Mesenteric fat pad (tissue), 1 donor: ENCODE results near the gene ALPK1. TPM values are rescaled to one million over a fixed set of nuclear protein-coding genes. Genes with fewer than 3 reads are reported as not detected.
"Not testable (repeated sequence)": the region's sequence is repeated elsewhere in the genome, so short reads cannot be mapped to it uniquely, and the experiment has no call there.

Experiments used
- DNase-seq: peaks from one replicate; pipeline ENCODE4 v3.0.0-alpha.2; 2020; ENCODE audit warnings: low spot score
- total RNA-seq: library from RNA; stranded (reverse); fragmentation: NEBNext Ultra II Directional; extraction: Animal tissue kit (Norgen Biotek cat#: 25700); gene quantifications from one replicate; pipeline ENCODE4 v1.2.1, GENCODE V29; 2021
- donor health status: DM: yes; HTN: yes; CAD: no.

ALPK1 gene
- total RNA-seq, 1 donor from 2014 or later: 29.0 TPM

GRCh38 chr4:112377594-112378242 lies 80.5 kb downstream of the ALPK1 start:
- no peak for DNase-seq

GRCh38 chr4:112378243-112378620 lies 81.1 kb downstream of the ALPK1 start:
- no peak for DNase-seq

- no peak for DNase-seq
Observed at GRCh38 chr4:112378858-112379257, 81.7 kb downstream of the ALPK1 start.

DNA sequence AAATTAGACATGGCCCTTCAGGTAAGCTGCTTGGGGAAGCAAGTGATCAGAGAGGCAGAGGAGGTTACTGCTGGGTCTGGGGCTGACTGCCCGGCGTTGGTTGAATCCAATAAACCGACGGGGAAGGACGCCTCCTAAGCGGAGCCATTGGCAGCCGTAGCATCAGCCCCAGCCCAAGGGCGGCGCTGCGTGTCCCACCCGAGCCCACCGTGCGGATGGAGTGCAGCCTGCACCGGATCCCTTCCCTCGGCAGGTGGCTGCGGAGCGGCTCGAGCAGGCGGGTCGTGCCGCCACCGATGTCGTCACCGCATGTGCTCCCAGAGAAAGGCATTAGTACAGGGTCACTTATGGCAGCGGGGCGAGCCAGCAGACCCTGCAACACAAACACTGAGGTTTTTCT lies 82.1 kb downstream of the ALPK1 start:
- no peak for DNase-seq

- no peak for DNase-seq
Observed at GRCh38 chr4:112381996-112382692, 85.0 kb downstream of the ALPK1 start.

DNA sequence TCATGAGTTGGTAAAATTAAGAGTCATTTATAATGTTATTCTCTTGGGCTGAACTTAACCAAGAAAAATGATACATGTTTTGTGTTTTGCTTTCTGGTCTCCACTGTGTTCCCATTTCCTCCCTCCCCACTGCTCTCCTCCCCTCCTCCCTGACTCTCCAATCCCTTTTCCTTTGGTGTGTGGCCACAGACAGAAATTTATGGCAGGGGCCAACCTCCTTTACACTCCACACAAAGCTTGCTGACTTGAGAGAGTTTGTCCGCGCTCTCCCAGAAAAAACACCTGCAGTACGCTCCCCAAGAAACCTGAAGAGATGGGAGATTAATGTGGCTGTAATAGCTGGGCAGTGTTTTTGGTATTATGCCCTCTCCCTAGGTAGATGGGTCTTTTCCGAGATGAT lies 88.9 kb downstream of the ALPK1 start:
- no peak for DNase-seq

GRCh38 chr4:112402098-112402497 lies 104.9 kb downstream of the ALPK1 start:
- no peak for DNase-seq

- DNase-seq: no peak
Observed at GRCh38 chr4:112403101-112403945, 106.2 kb downstream of the ALPK1 start.

DNA sequence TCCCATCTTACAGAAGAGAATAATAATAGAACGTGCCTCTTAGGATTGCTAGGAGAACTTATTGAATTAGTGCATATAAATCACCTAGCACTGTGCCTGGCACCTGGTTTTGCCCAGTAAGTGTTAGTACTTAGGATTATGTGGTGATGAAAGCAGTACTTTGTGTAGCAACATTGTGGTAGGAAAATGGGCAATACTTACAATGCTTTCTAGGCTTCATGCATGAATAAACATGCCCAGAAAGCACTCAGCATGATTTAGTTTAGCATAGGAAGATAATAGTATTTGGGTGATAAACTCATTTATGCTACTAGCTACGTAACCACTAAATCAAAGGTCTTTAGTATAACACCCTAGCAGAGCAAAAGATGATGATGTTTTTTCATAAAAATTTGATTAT lies 113.2 kb downstream of the ALPK1 start:
- no peak for DNase-seq

GRCh38 chr4:112410804-112411203 lies 113.6 kb downstream of the ALPK1 start:
- no peak for DNase-seq

- no peak for DNase-seq
Observed at GRCh38 chr4:112411781-112412550, 114.8 kb downstream of the ALPK1 start.

DNA sequence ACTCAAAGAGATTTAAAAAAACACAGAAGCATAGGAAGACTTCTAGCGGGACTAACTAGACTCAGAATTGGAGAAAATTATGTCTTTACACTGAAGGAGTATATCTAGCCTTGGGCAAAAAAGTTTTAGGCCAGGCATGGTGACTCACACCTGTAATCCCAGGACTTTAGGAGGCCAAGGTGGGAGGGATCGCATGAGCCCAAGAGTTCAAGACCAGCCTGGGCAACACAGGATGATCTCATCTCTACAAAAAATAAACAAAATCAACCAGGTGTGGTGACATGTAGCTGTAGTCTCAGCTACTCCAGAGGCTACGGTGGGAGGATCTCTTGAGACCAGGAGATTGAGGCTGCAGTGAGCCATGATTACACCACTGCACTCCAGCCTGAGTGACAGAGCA lies 119.3 kb downstream of the ALPK1 start:
- DNase-seq: no peak

GRCh38 chr4:112418092-112418491 lies 120.9 kb downstream of the ALPK1 start:
- DNase-seq: no peak

DNA sequence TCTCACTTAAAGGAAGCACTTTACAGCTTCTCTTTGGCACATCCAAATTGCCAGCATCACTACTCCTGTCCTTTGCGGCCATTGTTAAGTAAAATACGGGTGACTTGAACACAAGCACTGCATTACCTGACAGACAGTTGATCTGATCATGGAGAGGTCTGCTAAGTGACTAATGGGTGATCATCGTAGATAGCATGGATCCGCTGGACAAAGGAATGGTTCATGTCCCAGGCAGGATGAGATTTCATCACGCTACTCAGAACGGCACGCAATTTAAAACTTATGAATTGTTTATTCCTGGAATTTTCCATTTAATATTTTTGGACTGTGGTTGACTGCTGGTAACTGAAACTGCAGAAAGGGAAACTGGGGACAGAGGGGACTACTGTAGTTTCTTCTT lies 124.7 kb downstream of the ALPK1 start:
- no peak for DNase-seq

GRCh38 chr4:112422644-112423043 lies 125.5 kb downstream of the ALPK1 start:
- no peak for DNase-seq

- no peak for DNase-seq
Observed at GRCh38 chr4:112423591-112423990, 126.4 kb downstream of the ALPK1 start.

DNA sequence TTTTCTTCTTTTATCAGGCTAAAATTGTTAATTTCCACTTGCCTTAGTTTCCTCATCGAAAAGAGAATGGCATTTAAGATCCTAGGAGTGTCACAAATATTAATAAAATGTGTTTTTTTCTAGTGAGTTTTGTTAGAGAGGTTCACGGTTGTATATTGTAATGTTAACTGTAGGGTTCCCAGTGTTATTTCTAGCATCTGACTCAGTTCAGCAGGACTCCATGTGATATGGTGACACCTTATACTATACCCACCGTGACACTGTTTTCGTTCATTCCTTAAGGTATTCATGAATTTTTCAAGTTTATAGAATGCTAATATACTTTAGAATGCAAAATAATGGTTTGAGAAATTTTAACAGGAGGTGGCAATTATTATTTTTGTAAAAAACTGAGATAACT lies 128.7 kb downstream of the ALPK1 start:
- DNase-seq: no peak

DNA sequence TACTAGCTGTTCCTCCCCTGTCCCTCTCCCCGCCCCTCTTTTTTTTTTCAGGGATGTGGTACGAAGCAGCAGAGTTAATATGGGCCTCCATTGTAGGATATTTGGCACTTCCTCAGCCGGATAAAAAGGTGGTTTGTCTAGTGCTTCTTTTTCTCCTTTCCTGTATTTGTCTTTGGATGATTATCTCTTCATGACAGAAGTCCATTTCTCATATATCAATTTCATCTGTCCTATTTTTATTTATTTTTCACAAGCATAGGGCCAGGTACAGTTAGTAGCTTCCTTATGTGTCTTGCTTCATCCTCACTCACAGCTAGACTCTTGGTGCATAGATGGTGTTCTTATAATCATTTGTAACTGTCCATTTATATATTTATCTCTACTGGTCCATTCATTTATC lies 129.2 kb downstream of the ALPK1 start:
- no peak for DNase-seq

GRCh38 chr4:112431158-112431557 lies 134.0 kb downstream of the ALPK1 start:
- DNase-seq: no peak

DNA sequence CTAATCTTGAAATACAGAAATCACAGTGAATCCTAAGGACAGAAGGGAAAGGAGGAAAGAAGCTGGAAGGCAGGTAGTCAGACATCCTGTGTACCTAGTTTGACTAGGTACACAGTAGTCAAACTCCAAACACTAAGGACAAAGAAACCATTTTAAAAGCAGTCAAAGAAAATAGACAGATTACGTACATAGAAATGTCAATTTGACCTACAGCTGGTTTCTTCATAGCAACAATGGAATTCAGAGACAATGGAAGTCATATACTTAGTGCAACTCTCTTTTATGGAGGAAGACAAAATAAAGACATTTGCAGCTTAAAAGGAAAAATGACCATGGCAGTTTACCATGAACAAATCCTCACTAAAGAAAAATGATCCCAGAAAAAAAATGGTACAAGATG lies 139.8 kb downstream of the ALPK1 start:
- no peak for DNase-seq

DNA sequence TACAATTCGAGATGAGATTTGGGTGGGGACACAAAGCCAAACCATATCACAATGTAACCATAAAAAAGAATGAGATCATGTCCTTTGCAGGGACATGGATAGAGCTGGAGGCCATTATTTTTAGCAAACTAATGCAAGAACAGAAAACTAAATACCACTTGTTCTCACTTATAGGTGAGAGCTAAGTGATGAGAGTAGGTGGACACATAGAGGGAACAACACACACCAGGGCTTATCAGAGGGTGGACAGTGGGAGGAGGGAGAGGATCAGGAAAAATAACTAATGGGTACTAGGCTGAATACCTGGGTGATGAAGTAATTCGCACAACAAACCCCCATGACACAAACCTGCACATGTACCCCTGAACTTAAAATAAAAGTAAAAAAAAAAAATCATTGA lies 145.1 kb downstream of the ALPK1 start:
- DNase-seq: not testable (repeated sequence)
